ENCODE data around the gene TSGA10.
A peak's percentile ranks its signal among the peaks of the same experiment; 100 is the strongest.
"Not testable (repeated sequence)": the region's sequence is repeated elsewhere in the genome, so short reads cannot be mapped to it uniquely, and the experiment has no call there.

TSGA10 gene

GRCh38 chr2:99152199-99152895 is 2.4 kb downstream of the TSGA10 start:
- no peak for DNase-seq

- DNase-seq: no peak
These were observed 4.0 kb downstream of the TSGA10 start for GRCh38 chr2:99150706-99151105.

DNA sequence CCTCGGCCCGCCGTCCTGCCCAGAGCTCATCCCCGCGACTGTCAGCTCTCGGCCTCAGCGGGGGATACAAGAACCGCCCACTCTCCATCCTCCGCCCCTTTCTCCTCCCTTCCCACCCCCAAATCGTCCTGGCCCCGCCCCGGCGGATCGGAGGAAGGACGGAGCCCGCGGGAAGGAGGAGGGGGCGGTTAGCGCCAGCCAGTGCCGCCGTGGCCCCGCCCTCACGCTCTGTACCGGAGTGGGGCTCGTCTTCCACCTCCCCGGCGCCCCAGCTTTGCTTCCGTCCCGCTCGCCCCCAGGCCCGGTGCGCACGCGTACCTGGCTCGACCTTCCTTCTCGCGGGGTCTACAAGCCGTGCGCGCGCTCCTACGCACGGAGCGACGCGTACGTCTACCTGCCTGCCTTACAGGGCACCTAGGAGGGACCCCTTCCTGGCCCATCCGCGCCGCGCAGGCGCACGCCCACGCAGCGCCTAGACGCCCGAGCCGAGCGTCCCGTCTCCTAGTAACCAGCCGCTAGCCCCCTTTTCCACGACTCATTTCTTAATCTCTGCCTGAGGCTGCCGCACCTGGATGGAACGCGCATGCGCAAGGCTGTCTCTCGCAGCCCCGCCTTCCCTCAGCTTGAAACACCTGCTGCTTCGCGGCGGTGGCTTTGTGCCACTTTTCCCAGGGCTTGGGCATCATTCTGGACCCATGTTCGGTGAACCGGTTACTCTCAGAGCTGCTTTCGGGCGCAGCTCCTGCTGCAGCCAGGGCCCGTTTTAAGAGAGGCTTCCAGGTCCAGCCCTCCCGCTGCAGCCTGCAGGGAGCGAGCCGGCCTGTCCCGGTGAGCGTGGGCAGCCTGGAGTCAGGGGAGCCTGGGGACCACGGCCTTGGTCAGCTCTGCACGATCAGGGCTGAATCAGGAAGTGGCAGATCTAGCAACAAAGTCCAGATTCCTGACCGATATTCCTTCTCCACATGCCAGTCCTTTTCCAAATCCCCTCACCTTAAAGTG is 13.3 kb downstream of the TSGA10 start, which contains the start of gene C2orf15:
Gene C2orf15 (plus strand): TSS at position 598 of the 999 bp plus-strand sequence. CDS start 8,852 bp downstream, outside the sequence.
- DNase-seq: peak; percentile 99

DNA sequence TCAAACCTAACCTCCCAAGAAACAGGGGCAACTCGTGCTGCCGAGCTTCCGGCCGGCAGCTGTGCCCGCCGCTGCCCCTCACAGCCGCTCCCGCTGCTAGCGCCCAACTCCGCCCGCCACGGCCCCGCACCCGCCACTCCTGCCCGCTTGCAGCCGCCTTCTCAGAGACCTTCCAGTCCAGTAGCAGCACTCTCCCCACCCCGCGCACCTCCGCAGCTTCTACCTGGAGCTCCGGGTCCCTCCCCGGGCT is 14.0 kb downstream of the TSGA10 start:
- DNase-seq: no peak

- no peak for DNase-seq
These were observed 14.5 kb downstream of the TSGA10 start for GRCh38 chr2:99140056-99140859.

DNA sequence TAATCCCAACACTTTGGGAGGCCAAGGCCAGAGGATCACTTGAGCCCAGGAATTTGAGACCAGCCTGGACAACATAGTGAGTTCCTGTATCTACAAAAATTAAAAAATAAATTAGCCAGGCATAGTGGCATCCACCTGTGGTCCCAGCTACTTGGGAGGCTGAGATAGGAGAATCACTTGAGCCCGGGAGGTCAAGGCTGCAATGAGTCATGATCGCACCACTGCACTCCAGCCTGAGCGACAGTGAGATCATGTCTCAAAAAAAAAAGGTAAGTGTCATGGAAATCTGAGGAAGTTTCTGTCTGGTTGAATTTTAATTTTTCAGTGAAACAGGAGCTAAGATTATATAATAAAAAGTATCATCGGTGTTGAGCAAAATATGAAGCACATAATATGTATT is 15.7 kb downstream of the TSGA10 start:
- DNase-seq: no peak

DNA sequence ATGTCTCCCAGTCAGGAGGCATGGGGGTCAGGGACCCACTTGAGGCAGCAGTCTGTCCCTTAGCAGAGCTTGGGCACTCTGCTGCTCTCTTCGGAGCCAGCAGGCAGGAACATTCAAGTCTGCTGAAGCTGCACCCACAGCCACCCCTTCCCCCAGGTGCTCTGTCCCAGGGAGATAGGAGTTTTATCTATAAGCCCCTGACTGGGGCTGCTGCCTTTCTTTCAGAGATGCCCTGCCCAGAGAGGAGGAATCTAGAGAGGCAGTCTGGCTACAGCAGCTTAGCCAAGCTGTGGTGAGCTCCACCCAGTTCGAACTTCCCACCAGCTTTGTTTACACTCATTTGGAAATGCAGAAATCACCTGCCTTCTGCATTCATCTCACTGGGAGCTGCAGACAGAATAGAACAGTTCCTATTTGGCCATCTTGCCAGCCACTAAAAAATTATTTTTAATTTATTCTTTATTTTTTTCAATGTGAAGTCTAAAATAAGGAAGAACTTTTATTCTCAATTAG is 19.6 kb downstream of the TSGA10 start:
- DNase-seq: not testable (repeated sequence)

GRCh38 chr2:99127981-99128380 is 26.8 kb downstream of the TSGA10 start:
- DNase-seq: no peak

DNA sequence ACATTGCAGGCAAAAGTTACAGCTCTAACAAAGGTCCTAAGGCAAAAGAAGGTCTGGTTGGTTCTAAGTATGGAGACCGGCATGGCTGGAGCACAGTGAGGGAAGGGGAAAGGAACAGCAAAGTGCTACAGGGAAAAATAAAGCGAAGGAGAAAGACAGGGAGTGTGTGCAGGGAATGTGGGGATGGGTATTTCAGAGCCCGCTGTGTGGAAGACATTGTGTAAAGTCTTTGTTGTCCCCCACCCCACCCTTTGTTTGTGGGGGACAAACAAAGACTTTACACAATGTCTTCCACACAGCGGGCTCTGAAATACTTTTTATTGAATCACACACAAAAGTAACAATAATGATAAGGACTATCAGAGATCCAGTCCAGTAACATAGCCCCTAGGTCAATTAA is 42.1 kb downstream of the TSGA10 start:
- DNase-seq: no peak

- no peak for DNase-seq
These were observed 42.8 kb downstream of the TSGA10 start for GRCh38 chr2:99111945-99112344.

DNA sequence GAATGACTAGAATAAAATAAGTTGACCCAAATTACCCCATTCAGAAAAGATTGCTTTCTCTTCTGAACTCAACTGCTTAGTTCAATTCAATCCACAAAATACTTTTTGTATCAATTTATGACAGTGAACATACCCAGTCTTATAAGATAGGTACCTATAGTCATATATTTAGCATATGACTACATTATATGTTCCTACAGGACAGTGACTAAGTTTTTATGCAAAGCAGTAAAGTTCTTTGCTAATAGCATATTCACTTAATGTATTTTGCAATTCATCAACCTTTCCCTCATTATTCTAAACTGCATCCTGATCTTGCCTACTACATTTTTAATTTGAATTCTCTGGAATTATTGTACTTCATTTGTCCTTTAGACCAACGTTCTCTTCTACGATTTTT is 43.5 kb downstream of the TSGA10 start:
- no peak for DNase-seq

GRCh38 chr2:99106913-99107312 is 47.8 kb downstream of the TSGA10 start:
- DNase-seq: no peak

- no peak for DNase-seq
These were observed 50.7 kb downstream of the TSGA10 start for GRCh38 chr2:99104006-99104405.

DNA sequence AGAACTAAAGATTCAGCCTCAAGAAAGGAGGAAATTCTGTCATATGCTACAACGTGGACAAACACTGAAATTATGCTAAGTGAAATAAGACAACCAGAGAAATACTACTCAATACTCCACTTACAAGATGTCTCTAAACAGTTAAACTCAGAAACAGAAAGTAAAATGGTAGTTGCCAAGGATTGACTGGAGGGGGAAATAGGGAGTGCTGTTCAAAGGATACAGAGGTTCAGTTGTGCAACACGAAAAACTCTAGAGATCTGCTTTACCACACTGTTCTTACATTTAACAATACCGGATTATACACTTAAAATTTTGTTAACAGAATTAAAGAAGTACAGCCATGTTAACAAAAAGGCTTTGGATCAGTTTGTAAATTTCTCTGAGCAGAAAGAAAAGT is 53.0 kb downstream of the TSGA10 start:
- DNase-seq: no peak

GRCh38 chr2:99096728-99097127 is 58.0 kb downstream of the TSGA10 start:
- no peak for DNase-seq

DNA sequence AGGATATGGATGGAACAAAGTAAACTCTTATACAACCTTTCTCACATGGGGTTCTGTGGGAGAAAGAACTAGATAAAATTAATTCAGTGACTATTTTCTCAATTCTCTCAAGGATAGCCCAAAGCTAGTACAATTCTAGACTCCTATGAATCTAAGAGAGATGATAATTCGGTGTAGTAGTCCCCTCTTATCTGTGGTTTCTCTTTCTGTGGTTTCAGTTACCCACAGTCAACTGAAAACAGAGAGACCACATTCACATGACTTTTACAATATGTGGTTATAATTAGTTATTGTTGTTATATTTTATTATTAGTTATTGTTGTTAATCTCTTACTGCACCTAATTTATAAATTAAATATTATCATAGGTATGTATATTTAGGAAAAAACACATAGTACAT is 66.7 kb downstream of the TSGA10 start:
- DNase-seq: no peak

GRCh38 chr2:99086385-99086784 is 68.4 kb downstream of the TSGA10 start:
- no peak for DNase-seq

GRCh38 chr2:99085421-99085820 is 69.3 kb downstream of the TSGA10 start:
- DNase-seq: no peak

DNA sequence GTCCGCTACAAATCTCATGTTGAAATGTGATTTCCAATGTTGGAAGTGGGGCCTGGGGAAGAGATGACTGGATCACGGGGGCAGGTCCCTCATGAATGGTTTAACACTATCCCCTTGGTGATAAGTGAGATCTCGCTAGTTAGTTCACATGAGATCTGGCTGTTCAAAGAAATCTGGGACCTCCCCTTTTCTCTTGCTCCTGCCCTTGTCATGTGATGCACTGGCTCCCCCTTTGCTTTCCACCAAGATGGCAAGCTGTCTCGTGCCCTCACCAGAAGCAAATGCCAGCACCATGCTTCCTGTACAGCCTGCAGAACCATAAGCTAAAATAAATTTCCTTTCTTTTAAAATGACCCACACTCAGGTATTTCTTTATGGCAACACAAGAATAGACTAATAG is 70.5 kb downstream of the TSGA10 start:
- no peak for DNase-seq

- no peak for DNase-seq
These were observed 72.9 kb downstream of the TSGA10 start for GRCh38 chr2:99081891-99082290.

DNA sequence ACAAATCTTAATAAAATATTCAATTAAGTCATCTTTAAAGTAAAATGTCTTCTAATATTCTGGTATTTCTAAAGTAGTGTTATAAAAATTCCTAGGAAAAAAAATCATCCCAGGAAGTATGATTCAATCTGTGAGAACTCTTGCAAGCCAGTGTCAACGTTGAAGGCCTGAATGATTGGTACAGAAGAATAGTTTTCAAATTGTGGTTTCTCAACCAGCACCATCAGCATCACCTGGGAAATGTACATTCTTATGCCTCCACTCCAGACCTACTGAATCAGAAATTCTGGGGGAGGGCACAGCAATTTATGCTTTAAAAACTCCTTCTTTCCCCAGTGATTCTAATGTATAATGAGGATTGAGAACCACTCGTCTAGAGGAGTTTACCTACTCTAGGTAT is 75.5 kb downstream of the TSGA10 start:
- DNase-seq: no peak

GRCh38 chr2:99072551-99072950 is 82.2 kb downstream of the TSGA10 start:
- DNase-seq: no peak

All from activated CD8-positive, alpha-beta memory T cell treated with anti-CD3 and anti-CD28 coated beads for 24 hours (primary cell).